IgD-negative memory B cell (primary cell): Measurements from ENCODE around the gene SNX24. TPM values are rescaled to one million over a fixed set of nuclear protein-coding genes. Genes with fewer than 3 reads are reported as not detected.
"Not testable (repeated sequence)": the region's sequence is repeated elsewhere in the genome, so short reads cannot be mapped to it uniquely, and the experiment has no call there.

ENCODE experiments used
- H3K27ac Mint-ChIP-seq, 3 donors: one replicate each; pipeline ENCODE4 v1.8.0; 2020 to 2022; ENCODE audit warnings: mild to moderate bottlenecking in 3 of 3, mixed read lengths in 3 of 3, moderate library complexity in 1 of 3
- H3K27me3 Mint-ChIP-seq: one replicate; pipeline ENCODE4 v1.8.0; 2021; ENCODE audit warnings: mixed read lengths
- H3K36me3 Mint-ChIP-seq: one replicate; pipeline ENCODE4 v1.8.0; 2020; ENCODE audit warnings: mild to moderate bottlenecking, mixed read lengths
- H3K4me1 Mint-ChIP-seq, 3 donors: one replicate each; pipeline ENCODE4 v1.8.0; 2020 to 2022; ENCODE audit warnings: mixed read lengths in 3 of 3, mild to moderate bottlenecking in 1 of 3
- H3K4me3 Mint-ChIP-seq, 4 donors: one replicate each; pipeline ENCODE4 v1.8.0; 2020 to 2022; ENCODE audit warnings: mild to moderate bottlenecking in 4 of 4, mixed read lengths in 4 of 4, moderate library complexity in 3 of 4
- H3K9me3 Mint-ChIP-seq, 3 donors: one replicate each; pipeline ENCODE4 v1.8.0; 2020 to 2021; ENCODE audit warnings: mixed read lengths in 3 of 3, mild to moderate bottlenecking in 1 of 3
- polyA plus RNA-seq: library from polyadenylated mRNA; unstranded; fragments of 300-500 nt; fragmentation: Illumina TruSeq; gene quantifications from one replicate; pipeline ENCODE4 v1.2.3, GENCODE V29; 2021

Gene SNX24
- polyA plus RNA-seq, 1 donor from 2014 or later, result 2.5 TPM

DNA sequence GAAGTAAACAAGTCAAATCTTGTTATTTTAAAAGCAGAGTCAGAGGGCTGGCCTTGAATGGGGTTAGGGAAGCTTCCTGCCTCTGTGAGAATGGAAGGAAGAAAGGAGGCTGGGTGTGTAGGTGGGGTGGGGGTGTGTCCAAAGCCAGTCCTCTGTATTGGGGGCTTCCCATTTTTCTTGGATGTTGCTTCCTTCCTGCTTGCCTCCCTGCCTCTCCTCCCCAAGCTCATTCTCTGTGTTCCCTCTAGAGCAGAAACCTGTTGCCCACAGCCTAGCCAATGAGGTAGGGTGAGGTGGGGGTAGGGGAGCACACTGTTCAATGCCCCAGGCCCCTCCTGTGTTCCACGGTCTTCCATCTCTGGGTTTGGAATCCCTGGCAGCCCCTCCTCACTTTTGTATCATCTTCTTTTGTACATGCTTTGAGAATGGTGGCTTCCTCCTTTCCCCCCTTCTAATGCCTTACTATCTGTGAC, 39.7 kb downstream of the SNX24 start:
- no peaks in the 10 kb centered on the region for H3K4me1 Mint-ChIP-seq
- H3K36me3 Mint-ChIP-seq, result no peaks in the 10 kb centered on the region
- no peaks in the 10 kb centered on the region for H3K27me3 Mint-ChIP-seq
- H3K4me3 Mint-ChIP-seq, result no peak overlapping the region
- H3K27ac Mint-ChIP-seq, result no peak overlapping the region
- peaks cover 0 to 4% (median 0%) of the 10 kb centered on the region in 3 donors for H3K9me3 Mint-ChIP-seq

DNA sequence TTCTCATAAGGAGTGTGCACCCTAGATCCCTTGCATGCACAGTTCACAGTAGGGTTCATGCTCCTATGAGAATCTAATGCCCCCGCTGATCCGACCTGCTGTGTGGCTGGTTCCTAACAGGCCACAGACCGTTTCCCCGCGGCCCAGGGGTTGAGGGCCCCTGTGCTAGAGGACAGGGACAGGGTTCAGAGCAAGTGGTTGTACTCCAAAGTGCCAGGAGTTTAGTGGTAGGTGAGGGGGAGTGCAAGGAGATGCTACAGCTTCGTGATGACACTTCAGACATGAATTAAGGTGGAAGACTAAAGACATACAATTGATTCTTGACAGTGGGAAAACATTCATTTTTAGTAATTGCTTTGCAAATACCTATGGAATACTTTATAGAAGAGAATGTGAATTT, 40.5 kb downstream of the SNX24 start:
- Mint-ChIP-seq H3K9me3 (peaks cover 0 to 4% (median 0%) of the 10 kb centered on the region in 3 donors), H3K36me3 (no peaks in the 10 kb centered on the region), H3K27ac (no peak overlapping the region), H3K27me3 (no peaks in the 10 kb centered on the region), H3K4me1 (no peaks in the 10 kb centered on the region), H3K4me3 (no peak overlapping the region)

DNA sequence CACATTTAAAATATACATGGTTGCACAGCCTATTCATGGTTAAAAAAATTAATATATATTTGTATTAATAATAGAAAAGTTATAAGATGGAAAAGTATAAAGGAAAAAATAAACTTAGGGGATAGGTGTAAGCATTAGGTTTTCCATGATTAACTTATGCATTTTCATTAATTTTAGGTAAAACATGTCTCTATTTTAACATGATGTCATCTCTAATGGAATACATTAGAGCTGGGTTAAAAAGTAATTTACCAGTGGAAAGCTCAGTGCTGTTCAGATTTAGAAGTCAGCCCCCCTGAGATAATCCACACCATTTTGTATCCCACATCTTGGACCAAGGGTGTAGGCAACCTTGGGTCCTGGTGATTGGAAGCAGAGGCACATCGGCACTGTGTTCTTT, 49.7 kb downstream of the SNX24 start:
- Mint-ChIP-seq H3K4me3 (no peak overlapping the region), H3K27me3 (no peaks in the 10 kb centered on the region), H3K36me3 (no peaks in the 10 kb centered on the region), H3K27ac (no peak overlapping the region), H3K4me1 (no peaks in the 10 kb centered on the region), H3K9me3 (no peaks in the 10 kb centered on the region)

DNA sequence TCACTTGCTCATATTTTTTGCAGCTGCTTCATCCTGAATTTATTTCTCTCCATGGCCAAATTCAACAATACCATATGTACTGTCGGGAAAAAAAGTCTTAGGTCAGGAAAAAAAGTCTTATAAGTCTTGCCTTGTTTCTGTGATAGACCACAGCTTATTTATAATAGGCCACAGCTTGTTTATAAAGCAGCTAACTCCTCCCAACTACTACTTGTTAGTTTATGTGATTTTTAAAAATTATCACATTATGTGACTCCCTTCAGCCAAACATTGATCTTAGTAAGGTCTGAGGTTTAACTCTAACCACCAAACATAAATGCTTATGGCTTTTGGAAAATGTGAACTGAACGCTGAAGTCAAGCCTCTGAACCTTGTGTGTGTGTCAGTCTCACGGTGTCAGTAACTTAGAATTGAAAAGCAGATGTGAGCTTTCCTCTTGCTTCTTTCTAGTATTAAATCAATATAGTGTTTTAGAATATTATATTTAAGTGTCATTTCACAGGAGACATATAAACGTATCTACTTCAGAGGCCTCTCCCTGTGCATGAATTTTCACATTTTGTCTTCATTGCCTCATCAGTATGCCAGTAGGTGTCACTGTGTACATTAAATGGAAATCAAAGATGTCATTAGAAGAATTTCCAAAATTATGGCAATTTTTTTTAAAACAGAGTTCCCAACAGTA, 51.3 kb downstream of the SNX24 start:
- H3K27ac Mint-ChIP-seq, result no peak overlapping the region

DNA sequence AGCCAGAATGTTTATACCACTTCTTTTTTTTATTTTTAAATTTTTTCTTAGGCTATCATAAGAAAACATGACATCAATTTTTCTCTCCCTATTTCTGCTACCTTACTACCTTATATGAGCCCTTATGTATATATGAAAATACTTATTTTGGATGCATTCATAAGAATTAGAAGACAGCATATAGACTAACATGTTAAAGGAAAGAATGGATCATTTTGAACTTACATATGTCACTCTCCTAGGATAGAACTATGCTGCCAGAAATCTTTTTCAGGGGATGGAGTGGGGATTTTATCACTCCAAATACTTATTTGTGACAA, 51.8 kb downstream of the SNX24 start:
- Mint-ChIP-seq H3K27me3 (no peaks in the 10 kb centered on the region), H3K4me1 (peaks cover 0 to 4% (median 1%) of the 10 kb centered on the region in 3 donors), H3K36me3 (no peaks in the 10 kb centered on the region), H3K4me3 (no peak overlapping the region), H3K27ac (no peak overlapping the region), H3K9me3 (no peaks in the 10 kb centered on the region)

More for the DNA sequence above, 51.3 kb downstream of the SNX24 start:
- Mint-ChIP-seq H3K4me3 (no peak overlapping the region), H3K27me3 (no peaks in the 10 kb centered on the region), H3K4me1 (no peaks in the 10 kb centered on the region), H3K9me3 (no peaks in the 10 kb centered on the region), H3K36me3 (no peaks in the 10 kb centered on the region)

DNA sequence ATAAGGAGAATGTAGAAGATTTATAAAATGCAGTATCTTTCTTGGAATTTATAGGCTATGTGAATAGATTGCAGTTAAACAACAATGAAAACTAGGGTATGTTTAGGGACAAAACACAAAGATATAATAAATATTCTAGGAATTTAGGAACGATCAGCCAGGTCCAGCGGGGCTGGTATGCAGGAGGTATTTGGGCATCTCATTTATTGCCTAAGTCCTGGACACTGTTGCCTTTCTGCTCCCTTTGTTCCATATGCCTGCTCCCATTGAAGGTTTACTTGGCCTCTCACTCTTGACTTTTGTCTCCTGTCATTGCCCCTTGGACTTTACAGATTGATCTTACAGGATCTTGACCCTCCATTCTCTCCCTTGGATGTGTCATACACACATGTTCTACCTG, 55.9 kb downstream of the SNX24 start:
- Mint-ChIP-seq H3K9me3 (no peaks in the 10 kb centered on the region), H3K36me3 (no peaks in the 10 kb centered on the region), H3K27me3 (no peaks in the 10 kb centered on the region), H3K27ac (no peak overlapping the region), H3K4me1 (peaks cover 0 to 9% (median 1%) of the 10 kb centered on the region in 3 donors), H3K4me3 (no peak overlapping the region)

DNA sequence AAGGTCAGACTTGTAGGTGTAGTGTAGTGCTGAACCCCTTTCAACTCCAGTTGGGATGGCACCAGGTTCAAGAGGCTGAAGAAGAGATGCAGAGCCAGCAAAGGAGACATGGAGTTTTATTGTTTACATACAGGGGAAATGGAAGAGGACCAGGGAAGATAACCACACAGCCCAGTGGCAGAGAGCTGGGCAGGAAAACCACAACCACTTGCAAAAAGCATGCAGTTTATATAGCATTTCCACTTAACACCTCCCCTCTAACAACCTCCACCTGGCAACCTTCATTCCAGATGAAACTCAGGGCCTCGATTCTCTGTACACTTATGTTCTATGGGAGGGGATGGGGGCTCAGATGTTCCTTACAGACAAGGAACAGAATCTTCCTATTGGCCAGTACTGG, 56.9 kb downstream of the SNX24 start:
- Mint-ChIP-seq H3K4me3 (no peak overlapping the region), H3K36me3 (no peaks in the 10 kb centered on the region), H3K27ac (no peak overlapping the region), H3K9me3 (no peaks in the 10 kb centered on the region), H3K27me3 (no peaks in the 10 kb centered on the region), H3K4me1 (peaks cover 0 to 9% (median 1%) of the 10 kb centered on the region in 3 donors)

DNA sequence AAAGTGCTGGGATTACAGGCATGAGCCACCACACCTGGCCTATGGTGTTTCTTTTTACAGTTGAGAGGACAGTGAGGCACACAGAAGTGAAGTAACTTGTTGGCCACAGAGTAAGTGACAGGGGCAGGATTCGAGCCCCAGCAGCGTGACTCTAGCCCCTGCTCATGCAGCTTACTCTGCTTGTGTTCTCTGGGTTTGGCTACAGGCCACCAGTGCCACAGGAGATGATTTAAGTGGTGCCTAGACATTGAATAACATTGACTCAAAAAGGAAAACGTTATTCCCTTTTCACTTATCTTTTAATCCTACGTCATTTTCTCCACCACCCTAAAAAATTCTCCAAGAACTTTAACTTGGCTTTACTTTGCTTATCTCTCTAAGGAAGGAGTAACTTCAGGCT, 61.4 kb downstream of the SNX24 start:
- no peaks in the 10 kb centered on the region for H3K36me3 Mint-ChIP-seq
- H3K27me3 Mint-ChIP-seq, result no peaks in the 10 kb centered on the region
- no peaks in the 10 kb centered on the region for H3K9me3 Mint-ChIP-seq
- no peak overlapping the region for H3K4me3 Mint-ChIP-seq
- H3K4me1 Mint-ChIP-seq, result peaks cover 0 to 9% (median 1%) of the 10 kb centered on the region in 3 donors
- no peak overlapping the region for H3K27ac Mint-ChIP-seq

DNA sequence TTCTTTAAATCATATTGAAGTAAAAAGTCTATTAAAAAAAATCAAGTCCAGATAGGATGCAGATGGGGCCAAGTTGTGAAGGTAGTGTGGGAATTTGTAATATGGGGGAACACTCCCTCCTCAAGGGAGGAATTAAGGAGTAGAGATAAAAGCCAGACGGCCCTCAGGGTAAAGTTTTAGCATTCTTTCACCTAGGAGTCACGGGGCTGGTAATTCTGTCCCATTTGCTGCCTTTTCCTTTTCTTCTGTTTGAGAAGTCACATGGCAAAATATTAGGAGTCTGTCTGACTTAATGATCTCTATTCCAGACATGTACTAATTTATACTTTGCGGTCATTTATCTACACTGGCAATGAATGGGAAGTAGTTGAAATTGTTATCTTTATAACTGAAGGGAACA, 61.9 kb downstream of the SNX24 start:
- H3K27me3 Mint-ChIP-seq, result no peaks in the 10 kb centered on the region
- H3K4me3 Mint-ChIP-seq, result no peak overlapping the region
- H3K27ac Mint-ChIP-seq, result no peak overlapping the region
- no peaks in the 10 kb centered on the region for H3K36me3 Mint-ChIP-seq
- peaks cover 0 to 5% (median 0%) of the 10 kb centered on the region in 3 donors for H3K4me1 Mint-ChIP-seq
- H3K9me3 Mint-ChIP-seq, result no peaks in the 10 kb centered on the region

DNA sequence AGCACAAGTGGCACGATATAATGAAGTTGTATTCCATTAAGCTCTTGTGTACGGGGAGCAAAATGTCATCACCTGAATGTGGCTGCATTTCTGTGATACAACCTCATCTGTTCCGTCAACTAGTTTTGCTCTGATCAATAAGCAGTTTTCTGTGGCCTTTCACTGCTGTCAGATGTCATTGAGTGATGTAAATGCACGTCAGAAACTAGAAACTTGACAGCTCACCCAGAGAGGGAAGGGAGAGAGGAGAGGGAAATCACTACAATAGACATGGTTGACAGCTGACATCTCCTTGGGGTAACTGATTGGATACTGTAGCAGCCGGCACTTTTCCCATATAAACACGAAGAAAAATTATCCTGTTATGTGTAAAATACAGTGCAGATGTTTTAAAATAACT, 62.7 kb downstream of the SNX24 start:
- Mint-ChIP-seq H3K4me1 (no peaks in the 10 kb centered on the region), H3K36me3 (no peaks in the 10 kb centered on the region), H3K4me3 (no peak overlapping the region), H3K27ac (no peak overlapping the region), H3K27me3 (no peaks in the 10 kb centered on the region), H3K9me3 (no peaks in the 10 kb centered on the region)

DNA sequence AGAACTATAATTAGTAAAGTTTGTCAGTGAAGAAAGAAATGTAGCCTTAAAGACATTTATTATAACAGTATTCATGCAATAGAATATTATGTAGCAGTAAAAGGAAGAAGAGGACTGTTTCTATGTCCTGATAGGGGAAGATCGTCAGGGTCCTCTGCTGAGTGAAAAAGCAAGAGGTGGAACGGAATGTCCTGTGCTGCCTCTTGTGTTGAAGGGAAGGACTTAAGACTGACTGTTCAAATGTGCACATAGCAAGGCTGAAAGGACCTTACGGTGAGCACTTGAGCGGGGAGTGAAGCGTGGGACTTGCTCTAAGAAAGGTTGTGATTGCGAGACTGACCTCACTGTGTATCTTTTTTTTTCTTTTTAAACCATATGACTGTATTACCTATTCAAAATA, 63.2 kb downstream of the SNX24 start:
- H3K4me3 Mint-ChIP-seq, result no peak overlapping the region
- no peak overlapping the region for H3K27ac Mint-ChIP-seq
- H3K4me1 Mint-ChIP-seq, result no peaks in the 10 kb centered on the region
- H3K9me3 Mint-ChIP-seq, result no peaks in the 10 kb centered on the region
- H3K27me3 Mint-ChIP-seq, result no peaks in the 10 kb centered on the region
- no peaks in the 10 kb centered on the region for H3K36me3 Mint-ChIP-seq

DNA sequence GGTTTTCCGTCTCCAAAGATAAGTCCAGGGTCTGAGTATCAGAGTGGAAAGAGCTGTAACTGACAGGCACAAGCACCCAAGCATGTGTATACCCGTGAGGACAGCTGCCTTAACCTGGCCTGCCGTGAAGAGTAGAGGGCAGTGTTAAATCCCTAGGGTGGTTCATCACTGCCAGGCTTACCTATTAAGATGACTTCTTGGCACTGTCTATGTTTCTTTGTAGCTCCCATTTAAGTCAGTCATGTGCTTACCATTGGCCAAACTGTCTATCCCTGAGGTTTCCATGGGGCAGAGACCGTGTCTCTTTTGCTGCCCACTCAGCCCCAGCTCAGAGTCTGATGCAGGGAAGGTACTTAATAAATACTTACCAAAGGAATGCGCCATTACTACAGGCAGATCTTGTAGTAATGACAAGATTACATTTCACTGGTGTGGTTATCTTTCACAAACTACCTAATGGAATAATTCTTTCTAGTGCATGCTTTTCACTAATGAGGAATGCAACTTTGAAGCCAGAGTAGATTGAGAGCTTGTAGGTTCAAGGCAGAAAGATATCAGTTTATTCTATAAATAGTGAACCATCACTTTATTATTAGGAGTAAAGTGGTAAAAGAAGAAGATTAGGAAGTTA, 64.2 kb downstream of the SNX24 start:
- Mint-ChIP-seq H3K4me1 (no peaks in the 10 kb centered on the region), H3K27ac (no peak overlapping the region), H3K36me3 (no peaks in the 10 kb centered on the region), H3K4me3 (no peak overlapping the region), H3K27me3 (no peaks in the 10 kb centered on the region), H3K9me3 (peaks cover 0 to 2% (median 0%) of the 10 kb centered on the region in 3 donors)

DNA sequence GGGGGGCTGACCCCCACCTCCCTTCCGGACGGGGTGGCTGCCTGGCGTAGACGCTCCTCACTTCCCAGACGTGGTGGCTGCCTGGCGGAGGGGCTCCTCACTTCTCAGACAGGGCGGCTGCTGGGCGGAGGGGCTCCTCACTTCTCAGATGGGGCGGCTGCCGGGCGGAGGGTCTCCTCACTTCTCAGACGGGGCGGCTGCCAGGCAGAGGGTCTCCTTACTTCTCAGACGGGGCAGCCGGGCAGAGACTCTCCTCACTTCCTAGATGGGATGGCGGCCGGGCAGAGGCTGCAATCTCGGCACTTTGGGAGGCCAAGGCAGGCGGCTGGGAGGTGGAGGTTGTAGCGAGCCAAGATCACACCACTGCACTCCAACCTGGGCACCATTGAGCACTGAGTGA, 68.0 kb downstream of the SNX24 start:
- not testable (repeated sequence) for H3K4me3 Mint-ChIP-seq, H3K27me3 Mint-ChIP-seq, H3K27ac Mint-ChIP-seq, H3K36me3 Mint-ChIP-seq, H3K9me3 Mint-ChIP-seq, H3K4me1 Mint-ChIP-seq

DNA sequence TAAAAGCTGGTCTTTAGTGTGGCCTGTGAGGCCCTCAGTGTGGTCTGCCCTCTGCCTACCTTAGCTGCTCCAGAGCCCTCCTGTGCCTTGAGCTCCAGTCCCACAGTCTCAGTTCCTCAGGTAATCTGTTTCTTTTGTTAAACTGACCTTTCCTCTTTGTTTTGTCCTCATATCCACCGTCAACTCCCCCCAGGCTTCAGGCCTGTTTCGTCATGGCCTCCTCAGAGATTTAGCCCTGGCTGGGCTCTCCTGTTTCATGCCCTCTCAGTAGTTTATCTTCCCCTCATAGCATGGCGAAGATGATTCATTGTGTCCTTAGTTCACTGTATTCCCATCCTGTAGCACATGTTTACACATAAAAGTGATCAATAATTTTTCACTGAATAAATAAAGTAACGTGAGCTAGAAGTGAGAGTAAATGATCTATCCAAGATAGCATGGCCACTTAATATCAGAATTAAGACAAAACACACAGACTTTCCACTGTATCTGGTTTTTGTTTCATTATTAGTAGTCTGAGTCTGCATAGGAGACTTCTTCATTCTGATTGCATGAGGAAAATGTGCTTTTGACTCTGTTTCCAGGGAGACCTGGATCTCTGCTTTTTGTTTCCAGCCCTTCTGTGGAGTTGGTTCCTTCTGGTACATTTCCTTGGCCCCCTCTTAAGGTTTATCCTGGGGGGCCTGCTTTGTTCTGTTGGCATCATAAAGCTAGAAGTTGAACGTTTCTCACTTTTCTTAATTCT, 70.5 kb downstream of the SNX24 start:
- no peak overlapping the region for H3K4me3 Mint-ChIP-seq
- H3K4me1 Mint-ChIP-seq, result peaks cover 0 to 5% (median 4%) of the 10 kb centered on the region in 3 donors
- H3K27ac Mint-ChIP-seq, result peak overlapping the region in 1 of 3 donors; percentile 28
- H3K36me3 Mint-ChIP-seq, result no peaks in the 10 kb centered on the region
- H3K27me3 Mint-ChIP-seq, result no peaks in the 10 kb centered on the region
- H3K9me3 Mint-ChIP-seq, result peaks cover 0 to 2% (median 0%) of the 10 kb centered on the region in 3 donors

DNA sequence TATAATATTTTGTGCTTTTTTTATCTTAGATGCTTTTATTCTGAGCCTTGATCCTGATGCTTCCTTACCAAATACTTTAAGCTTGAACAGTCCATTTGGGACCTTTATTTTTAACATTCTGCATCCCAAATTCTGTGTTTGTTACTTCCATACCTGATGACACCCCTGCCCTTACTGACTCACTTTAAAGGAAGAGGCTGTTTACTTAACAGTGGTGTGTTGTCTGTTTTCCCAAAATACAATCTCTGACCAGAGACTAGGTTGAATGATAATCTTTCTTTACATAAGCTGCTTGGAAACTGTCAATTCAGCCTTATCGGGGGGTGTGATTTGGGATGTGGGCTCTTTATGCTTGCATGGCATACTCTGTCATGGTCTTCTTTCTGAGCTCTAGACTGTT, 71.1 kb downstream of the SNX24 start:
- peaks cover 0 to 5% (median 4%) of the 10 kb centered on the region in 3 donors for H3K4me1 Mint-ChIP-seq
- peaks cover 0 to 2% (median 0%) of the 10 kb centered on the region in 3 donors for H3K9me3 Mint-ChIP-seq
- H3K27ac Mint-ChIP-seq, result peak overlapping the region in 1 of 3 donors; percentile 28
- H3K4me3 Mint-ChIP-seq, result no peak overlapping the region
- H3K36me3 Mint-ChIP-seq, result no peaks in the 10 kb centered on the region
- H3K27me3 Mint-ChIP-seq, result no peaks in the 10 kb centered on the region
